ENCODE measurements around the gene HAPLN2.

DNA sequence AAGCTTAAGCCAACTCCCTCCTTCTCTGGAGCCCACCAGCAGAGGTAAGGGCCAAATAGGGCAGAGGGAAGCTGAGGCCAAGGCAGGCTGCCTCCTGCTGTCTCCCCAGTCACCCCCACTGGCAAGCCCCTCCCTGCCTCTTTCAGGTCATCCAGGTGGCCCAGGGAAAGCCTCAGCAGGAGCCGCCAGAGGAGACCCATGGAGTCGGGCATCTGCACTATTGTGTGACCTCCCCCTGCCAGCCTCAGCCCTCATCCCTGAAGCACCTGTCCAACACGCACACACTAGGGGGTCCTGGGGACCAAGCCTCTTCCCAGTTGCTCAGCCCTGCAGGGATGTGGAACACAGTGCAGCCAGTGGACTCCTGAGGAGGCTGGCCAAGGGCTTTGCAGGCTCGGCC, 32.9 kb upstream of the HAPLN2 start:
- TF ChIP-seq, protein P1, sequence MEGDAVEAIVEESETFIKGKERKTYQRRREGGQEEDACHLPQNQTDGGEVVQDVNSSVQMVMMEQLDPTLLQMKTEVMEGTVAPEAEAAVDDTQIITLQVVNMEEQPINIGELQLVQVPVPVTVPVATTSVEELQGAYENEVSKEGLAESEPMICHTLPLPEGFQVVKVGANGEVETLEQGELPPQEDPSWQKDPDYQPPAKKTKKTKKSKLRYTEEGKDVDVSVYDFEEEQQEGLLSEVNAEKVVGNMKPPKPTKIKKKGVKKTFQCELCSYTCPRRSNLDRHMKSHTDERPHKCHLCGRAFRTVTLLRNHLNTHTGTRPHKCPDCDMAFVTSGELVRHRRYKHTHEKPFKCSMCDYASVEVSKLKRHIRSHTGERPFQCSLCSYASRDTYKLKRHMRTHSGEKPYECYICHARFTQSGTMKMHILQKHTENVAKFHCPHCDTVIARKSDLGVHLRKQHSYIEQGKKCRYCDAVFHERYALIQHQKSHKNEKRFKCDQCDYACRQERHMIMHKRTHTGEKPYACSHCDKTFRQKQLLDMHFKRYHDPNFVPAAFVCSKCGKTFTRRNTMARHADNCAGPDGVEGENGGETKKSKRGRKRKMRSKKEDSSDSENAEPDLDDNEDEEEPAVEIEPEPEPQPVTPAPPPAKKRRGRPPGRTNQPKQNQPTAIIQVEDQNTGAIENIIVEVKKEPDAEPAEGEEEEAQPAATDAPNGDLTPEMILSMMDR (IDR thresholded peaks at IDR 0.05): no peak
- TF ChIP-seq POLR2A (IDR thresholded peaks at IDR 0.05): no peak

Measured in thyroid gland (tissue), 4 donors.